Measurements from ENCODE around the gene ANO1.

DNA sequence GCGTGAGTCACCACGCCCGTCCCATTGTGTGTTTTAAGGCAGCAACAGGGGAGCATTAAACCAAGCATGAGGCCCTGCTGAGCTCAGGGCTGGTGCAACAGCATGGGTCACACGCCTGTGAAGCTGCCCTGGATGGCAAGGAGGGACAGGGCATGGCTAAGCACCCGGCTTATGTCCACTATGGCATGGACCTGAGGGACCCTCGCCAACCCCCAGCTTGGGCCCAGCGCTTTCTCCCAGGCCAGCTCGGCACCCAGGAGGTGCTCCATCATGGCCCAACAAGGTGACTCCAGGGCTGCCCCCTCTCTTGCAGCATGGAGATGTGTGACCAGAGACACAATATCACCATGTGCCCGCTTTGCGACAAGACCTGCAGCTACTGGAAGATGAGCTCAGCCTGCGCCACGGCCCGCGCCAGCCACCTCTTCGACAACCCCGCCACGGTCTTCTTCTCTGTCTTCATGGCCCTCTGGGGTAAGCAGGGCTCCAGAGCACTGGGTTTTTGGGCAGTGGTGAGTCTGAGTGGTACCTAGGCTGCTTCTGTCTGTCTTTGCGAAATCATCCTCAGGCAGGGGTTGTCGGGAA lies 53.6 kb downstream of the ANO1 start:
- TF ChIP-seq TAF1 (IDR thresholded peaks at IDR 0.05; ENCODE audit: low read depth, low read length) = no peak
- no peak for TF ChIP-seq POLR2AphosphoS5 (IDR thresholded peaks at IDR 0.05; ENCODE audit: low read depth, low read length)
- TF ChIP-seq POLR2A (IDR thresholded peaks at IDR 0.05; ENCODE audit: low read depth, low read length) = no peak
- TF ChIP-seq SPI1 (IDR thresholded peaks at IDR 0.05; ENCODE audit: low read depth, low read length) = no peak
- TF ChIP-seq PAX5 (IDR thresholded peaks at IDR 0.05; ENCODE audit: insufficient read depth, low read length, severe bottlenecking) = no peak
- TF ChIP-seq POU2F2 (IDR thresholded peaks at IDR 0.05; ENCODE audit: low read depth, low read length) = no peak

All from GM12891 (cell line).